ENCODE results near the gene PRR12. TPM values are rescaled to one million over a fixed set of nuclear protein-coding genes. Genes with fewer than 3 reads are reported as not detected.

The PRR12 gene
- total and polyA plus RNA-seq, 9 of the 15 experiments (the other 6 are each of a cell fraction or from before 2014, with no cell fraction given), result 0.01 to 21.1 (median 0.98) TPM

GRCh38 chr19:49641688-49642491 is 50.9 kb downstream of the PRR12 start, which contains the start of gene SCAF1 (continued):
- no peak for TF ChIP-seq ZNF217 (CRISPR knock-in tag; IDR thresholded peaks at IDR 0.05)
- TF ChIP-seq NCOA6 (IDR thresholded peaks at IDR 0.05), result no peak
- TF ChIP-seq SRSF3 (IDR thresholded peaks at IDR 0.05; ENCODE audit: insufficient read depth, low read length), result no peak
- TF ChIP-seq PREB (CRISPR knock-in tag; IDR thresholded peaks at IDR 0.05), result no peak
- TF ChIP-seq ZNF395 (CRISPR knock-in tag; IDR thresholded peaks at IDR 0.05), result peak; percentile 72; the same call in 1 of the 2 replicates
- TF ChIP-seq FOXK2 (conservative IDR thresholded peaks at IDR 0.05 in 1 of 2, IDR thresholded peaks at IDR 0.05 in 1 of 2; ENCODE audit: low read depth in 2 of 2), result peak in 1 of 2 experiments; percentile 61; a peak in 2 of 4 replicates
- TF ChIP-seq XRCC4 (IDR thresholded peaks at IDR 0.05; ENCODE audit: extremely low read depth, insufficient read depth, insufficient read length), result no peak
- peak; percentile 97 for TF ChIP-seq ZNF143 (CRISPR knock-in tag; IDR thresholded peaks at IDR 0.05)
- TF ChIP-seq FOSL1 (tag; conservative IDR thresholded peaks at IDR 0.05), result peak; percentile 56; the same call in 1 of the 2 replicates
- TF ChIP-seq, protein P1, sequence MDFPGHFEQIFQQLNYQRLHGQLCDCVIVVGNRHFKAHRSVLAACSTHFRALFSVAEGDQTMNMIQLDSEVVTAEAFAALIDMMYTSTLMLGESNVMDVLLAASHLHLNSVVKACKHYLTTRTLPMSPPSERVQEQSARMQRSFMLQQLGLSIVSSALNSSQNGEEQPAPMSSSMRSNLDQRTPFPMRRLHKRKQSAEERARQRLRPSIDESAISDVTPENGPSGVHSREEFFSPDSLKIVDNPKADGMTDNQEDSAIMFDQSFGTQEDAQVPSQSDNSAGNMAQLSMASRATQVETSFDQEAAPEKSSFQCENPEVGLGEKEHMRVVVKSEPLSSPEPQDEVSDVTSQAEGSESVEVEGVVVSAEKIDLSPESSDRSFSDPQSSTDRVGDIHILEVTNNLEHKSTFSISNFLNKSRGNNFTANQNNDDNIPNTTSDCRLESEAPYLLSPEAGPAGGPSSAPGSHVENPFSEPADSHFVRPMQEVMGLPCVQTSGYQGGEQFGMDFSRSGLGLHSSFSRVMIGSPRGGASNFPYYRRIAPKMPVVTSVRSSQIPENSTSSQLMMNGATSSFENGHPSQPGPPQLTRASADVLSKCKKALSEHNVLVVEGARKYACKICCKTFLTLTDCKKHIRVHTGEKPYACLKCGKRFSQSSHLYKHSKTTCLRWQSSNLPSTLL (IDR thresholded peaks at IDR 0.05), result no peak
- no peak for TF ChIP-seq ZNF407 (IDR thresholded peaks at IDR 0.05; ENCODE audit: low read depth)
- 0 out of 4 replicates have a peak, but pooled peaks of 1 of the 2 experiments have one; percentile 62 for TF ChIP-seq TBL1XR1 (IDR thresholded peaks at IDR 0.05; ENCODE audit: low read length in 2 of 2)
- peak; percentile 37; the same call in 1 of the 2 replicates for TF ChIP-seq RFX5 (IDR thresholded peaks at IDR 0.05; ENCODE audit: low read depth, low read length)
- no peak for TF ChIP-seq MCM3 (IDR thresholded peaks at IDR 0.05)

Measured in K562 (cell line).